Mesothelial cell of epicardium (in vitro differentiated cells): ENCODE results near the gene SLCO4A1. TPM values are rescaled to one million over a fixed set of nuclear protein-coding genes. Genes with fewer than 3 reads are reported as not detected.

Source experiments
- DNase-seq, 2 experiments: peaks; one replicate each; pipeline ENCODE4 v3.0.0; 2021; ENCODE audit warnings: low spot score in 2 of 2; ENCODE audit not compliant: unreplicated experiment in 2 of 2
- H3K27ac Mint-ChIP-seq: 2 replicates; pipeline ENCODE4 v1.8.0; 2021; ENCODE audit warnings: mixed read lengths
- H3K27me3 Mint-ChIP-seq: 2 replicates; pipeline ENCODE4 v1.8.0; 2021; ENCODE audit warnings: low read depth, mixed read lengths
- H3K36me3 Mint-ChIP-seq: 2 replicates; pipeline ENCODE4 v1.8.0; 2021; ENCODE audit warnings: mixed read lengths
- H3K4me1 Mint-ChIP-seq: 2 replicates; pipeline ENCODE4 v1.8.0; 2021; ENCODE audit warnings: mixed read lengths
- H3K4me3 Mint-ChIP-seq: 2 replicates; pipeline ENCODE4 v1.8.0; 2021; ENCODE audit warnings: mild to moderate bottlenecking, moderate library complexity, mixed read lengths
- H3K9me3 Mint-ChIP-seq: 2 replicates; pipeline ENCODE4 v1.8.0; 2021; ENCODE audit warnings: mixed read lengths
- CTCF ChIP-seq: fragments of 200-600 bp; sonication (generic); IDR thresholded peaks from one replicate; pipeline ENCODE4 v1.5.0; 2021; ENCODE audit warnings: antibody characterized with exemption; ENCODE audit not compliant: unreplicated experiment
- total RNA-seq: library from RNA; stranded (reverse); gene quantifications from 3 replicates; pipeline ENCODE4 v1.2.1, GENCODE V29; 2021

Gene SLCO4A1
- total RNA-seq, 1 donor from 2014 or later: 3.7 TPM

GRCh38 chr20:62660768-62661167 is 18.5 kb downstream of the SLCO4A1 start:
- H3K36me3 Mint-ChIP-seq: no peaks in the 10 kb centered on the region
- H3K4me3 Mint-ChIP-seq: no peak overlapping the region
- H3K27me3 Mint-ChIP-seq: no peaks in the 10 kb centered on the region
- H3K27ac Mint-ChIP-seq: no peak overlapping the region
- TF ChIP-seq CTCF: no peak
- no peaks in the 10 kb centered on the region for H3K9me3 Mint-ChIP-seq
- DNase-seq: no peak
- peaks cover 8% of the 10 kb centered on the region for H3K4me1 Mint-ChIP-seq

- H3K36me3 Mint-ChIP-seq: no peaks in the 10 kb centered on the region
- H3K27ac Mint-ChIP-seq: no peak overlapping the region
- no peak overlapping the region for H3K4me3 Mint-ChIP-seq
Measured at GRCh38 chr20:62661647-62662046, 19.3 kb downstream of the SLCO4A1 start.

GRCh38 chr20:62662422-62662821 is 20.1 kb downstream of the SLCO4A1 start:
- Mint-ChIP-seq H3K4me3 (no peak overlapping the region), H3K36me3 (no peaks in the 10 kb centered on the region), H3K4me1 (peaks cover 15% of the 10 kb centered on the region), H3K27me3 (no peaks in the 10 kb centered on the region), H3K9me3 (no peaks in the 10 kb centered on the region), H3K27ac (no peak overlapping the region)
- DNase-seq: no peak
- no peak for TF ChIP-seq CTCF

More at GRCh38 chr20:62661647-62662046, 19.3 kb downstream of the SLCO4A1 start:
- TF ChIP-seq CTCF: no peak
- DNase-seq: no peak
- Mint-ChIP-seq H3K4me1 (peaks cover 8% of the 10 kb centered on the region), H3K9me3 (no peaks in the 10 kb centered on the region), H3K27me3 (no peaks in the 10 kb centered on the region)

GRCh38 chr20:62663145-62664018 is 21.1 kb downstream of the SLCO4A1 start:
- TF ChIP-seq CTCF: no peak
- Mint-ChIP-seq H3K9me3 (no peaks in the 10 kb centered on the region), H3K27me3 (no peaks in the 10 kb centered on the region), H3K36me3 (no peaks in the 10 kb centered on the region), H3K27ac (no peak overlapping the region), H3K4me3 (no peak overlapping the region), H3K4me1 (peaks cover 24% of the 10 kb centered on the region)
- DNase-seq: no peak

GRCh38 chr20:62664019-62664971 is 22.0 kb downstream of the SLCO4A1 start:
- H3K4me3 Mint-ChIP-seq: no peak overlapping the region
- H3K27me3 Mint-ChIP-seq: no peaks in the 10 kb centered on the region
- TF ChIP-seq CTCF: no peak
- no peaks in the 10 kb centered on the region for H3K9me3 Mint-ChIP-seq
- H3K27ac Mint-ChIP-seq: no peak overlapping the region
- no peaks in the 10 kb centered on the region for H3K36me3 Mint-ChIP-seq
- no peak for DNase-seq
- peaks cover 32% of the 10 kb centered on the region for H3K4me1 Mint-ChIP-seq
